ENCODE data around the gene SLC39A11. TPM values are rescaled to one million over a fixed set of nuclear protein-coding genes. Genes with fewer than 3 reads are reported as not detected.

SLC39A11 gene
- total RNA-seq, 1 experiment from 2014 or later = 46.4 TPM

DNA sequence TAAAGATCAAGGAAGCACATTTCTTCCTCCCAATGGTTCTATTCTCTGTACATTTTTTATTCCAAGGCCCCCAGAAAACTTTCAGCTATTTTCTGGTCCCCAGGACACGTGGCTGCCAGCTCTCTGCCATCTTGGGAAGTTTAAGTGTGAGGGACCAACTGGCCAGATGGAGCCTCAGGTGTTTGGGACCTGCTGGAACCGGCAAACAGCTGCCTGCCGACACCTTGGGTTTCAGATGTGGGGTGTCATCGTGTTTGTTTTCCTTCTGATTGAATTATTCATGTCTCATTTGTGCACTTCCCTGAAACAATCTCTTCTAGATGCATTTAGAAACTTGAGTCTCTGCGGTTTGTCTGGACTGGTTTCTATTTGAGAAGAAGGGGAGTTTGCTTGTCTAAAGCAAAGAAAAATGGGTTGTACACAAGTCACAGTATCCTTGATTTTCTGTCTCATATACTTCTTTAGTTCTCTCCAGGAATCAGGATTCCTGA is 386.5 kb downstream of the SLC39A11 start:
- ATAC-seq (no peak), DNase-seq (ENCODE audit: low read depth, low spot score) (no peak)
- H4K20me1 ChIP-seq (ENCODE audit: insufficient read depth) = no peaks in the 10 kb centered on the region
- ChIA-PET POLR2A (no interaction called here), RAD21 (ENCODE audit: low non-redundant PET in 1 of 2, low total read pairs in 2 of 2, uncharacterized antibody in 2 of 2, unreplicated experiment in 2 of 2) (no interaction called here), CTCF (interaction anchor here (1.5 kb wide), 1 partner anchor 149 kb away, joined by 4 read pairs; no protein-coding TSS in a partner anchor)
- no peak overlapping the region for H3K4me2 ChIP-seq (ENCODE audit: low read length)
- intact Hi-C loops (cut with micrococcal nuclease) = no loop called here
- H3K9me3 ChIP-seq (ENCODE audit: control insufficient read depth in 1 of 2, insufficient read depth in 1 of 2, low read depth in 1 of 2, low read length in 2 of 2) = peaks cover 5 to 12% of the 10 kb centered on the region in 2 experiments; a peak in 2 of 4 replicates
- TF ChIP-seq JUND (IDR thresholded peaks at IDR 0.05) (no peak), CBX3 (IDR thresholded peaks at IDR 0.05; ENCODE audit: low read depth) (no peak), EZH2phosphoT487 (IDR thresholded peaks at IDR 0.05; ENCODE audit: borderline replicate concordance) (no peak), YY1 (IDR thresholded peaks at IDR 0.05; ENCODE audit: extremely low read depth, insufficient replicate concordance, low read depth, low read length) (no peak), REST (IDR thresholded peaks at IDR 0.05; ENCODE audit: low read depth) (no peak), POLR2A (IDR thresholded peaks at IDR 0.05; ENCODE audit: borderline replicate concordance, extremely low read depth, insufficient read depth, insufficient read length) (no peak), ZFX (IDR thresholded peaks at IDR 0.05) (no peak)
- BruUV-seq (replicated peaks) = no TSS peak
- no peak overlapping the region for H3K4me3 ChIP-seq (replicated peaks in 1 of 2; ENCODE audit: low read depth in 1 of 2, low read length in 2 of 2)
- H3K27ac ChIP-seq (ENCODE audit: low read depth, low read length) = no peak overlapping the region
- no peaks in the 10 kb centered on the region for H3K9me2 ChIP-seq (ENCODE audit: insufficient read depth)
- H3K79me2 ChIP-seq (ENCODE audit: insufficient read depth, low read length) = no peaks in the 10 kb centered on the region
- no peak overlapping the region for H2AFZ ChIP-seq (ENCODE audit: low read depth, low read length, poor library complexity, severe bottlenecking)
- no peak overlapping the region for H3K9ac ChIP-seq (ENCODE audit: low read length)
- H3K36me3 ChIP-seq (ENCODE audit: control insufficient read depth in 1 of 2, insufficient read depth in 2 of 2, low read length in 2 of 2) = peaks cover 0 to 4% of the 10 kb centered on the region in 2 experiments; a peak in 1 of 4 replicates
- H3K27me3 ChIP-seq (ENCODE audit: insufficient read depth, low read length) = no peaks in the 10 kb centered on the region
- H3K4me1 ChIP-seq (ENCODE audit: control insufficient read depth in 1 of 2, insufficient read depth in 2 of 2, low read length in 2 of 2) = peaks cover 20 to 42% of the 10 kb centered on the region in 2 experiments
